HG03159 (cell line): ENCODE results near the gene CADPS2.
"Not testable (repeated sequence)": the region's sequence is repeated elsewhere in the genome, so short reads cannot be mapped to it uniquely, and the experiment has no call there.

Experiments
- ATAC-seq: cut with Tn5 transposase; IDR thresholded peaks from one replicate; pipeline ENCODE4 v1.9.1; 2021; ENCODE audit warnings: mild to moderate bottlenecking, moderate library complexity; ENCODE audit not compliant: unreplicated experiment

Gene CADPS2

DNA sequence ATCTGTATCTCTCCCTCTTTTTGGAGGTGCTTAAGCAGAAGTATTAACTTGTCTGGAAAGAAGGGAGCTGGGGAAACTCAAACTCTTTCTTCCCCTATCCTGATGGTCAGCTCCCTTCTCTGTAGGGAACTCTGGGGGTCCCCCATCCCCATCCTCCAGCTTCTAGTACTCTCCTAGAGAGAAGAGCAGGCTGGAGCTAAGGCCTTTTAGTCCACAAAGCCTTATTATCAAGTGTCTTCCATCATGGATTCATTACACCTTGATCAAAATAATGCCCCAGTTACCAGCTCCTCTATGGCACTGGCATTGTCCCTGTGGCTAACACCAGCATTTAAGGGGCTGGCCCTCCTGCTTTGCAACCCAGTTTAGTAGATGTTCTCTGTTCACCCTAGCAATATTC, 35.7 kb downstream of the CADPS2 start:
- ATAC-seq = no peak

DNA sequence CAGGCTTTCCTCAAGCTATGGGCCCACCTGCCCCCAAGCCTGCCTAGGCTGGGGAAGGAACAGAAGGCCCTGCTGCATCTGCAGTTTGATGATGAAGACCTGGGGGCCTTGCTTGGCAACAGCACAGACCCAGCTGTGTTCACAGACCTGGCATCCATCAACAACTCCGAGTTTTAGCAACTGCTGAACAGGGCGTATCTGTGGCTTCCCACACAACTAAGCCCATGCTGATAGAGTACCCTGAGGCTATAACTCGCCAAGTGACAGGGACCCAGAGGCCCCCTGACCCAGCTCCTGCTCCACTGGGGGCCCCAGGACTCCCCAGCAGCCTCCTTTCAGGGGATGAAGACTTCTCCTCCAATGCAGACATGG, 36.3 kb downstream of the CADPS2 start:
- no peak for ATAC-seq

DNA sequence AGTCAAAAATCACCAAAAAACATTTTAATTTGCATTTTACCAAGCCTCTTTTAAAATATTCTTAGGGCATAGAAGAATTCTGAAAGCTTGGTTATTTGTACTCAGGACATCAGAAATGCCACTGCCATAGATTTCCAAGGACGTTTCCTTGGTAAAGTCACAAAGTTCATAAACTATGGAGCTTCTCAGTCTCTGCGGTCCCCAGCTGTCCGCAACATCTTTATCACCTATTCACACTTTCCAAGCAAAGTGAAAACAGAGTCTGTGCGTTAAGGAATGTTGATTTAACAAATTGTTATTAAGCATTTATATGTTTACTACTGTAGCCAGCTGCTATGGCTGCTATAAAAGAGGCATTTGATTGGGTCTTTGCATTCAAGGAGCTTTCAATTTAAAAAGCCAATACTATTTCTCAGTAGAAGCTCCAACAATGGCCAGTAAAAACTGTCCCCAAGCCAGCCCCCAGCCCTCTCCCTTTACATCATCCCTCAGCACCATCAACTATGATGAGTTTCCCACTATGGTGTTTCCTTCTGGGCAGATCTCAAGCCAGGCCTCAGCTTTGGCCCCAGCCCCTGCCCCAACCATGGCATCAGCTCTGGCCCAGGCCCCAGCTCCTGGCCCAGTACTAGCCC, 36.8 kb downstream of the CADPS2 start:
- ATAC-seq = no peak

DNA sequence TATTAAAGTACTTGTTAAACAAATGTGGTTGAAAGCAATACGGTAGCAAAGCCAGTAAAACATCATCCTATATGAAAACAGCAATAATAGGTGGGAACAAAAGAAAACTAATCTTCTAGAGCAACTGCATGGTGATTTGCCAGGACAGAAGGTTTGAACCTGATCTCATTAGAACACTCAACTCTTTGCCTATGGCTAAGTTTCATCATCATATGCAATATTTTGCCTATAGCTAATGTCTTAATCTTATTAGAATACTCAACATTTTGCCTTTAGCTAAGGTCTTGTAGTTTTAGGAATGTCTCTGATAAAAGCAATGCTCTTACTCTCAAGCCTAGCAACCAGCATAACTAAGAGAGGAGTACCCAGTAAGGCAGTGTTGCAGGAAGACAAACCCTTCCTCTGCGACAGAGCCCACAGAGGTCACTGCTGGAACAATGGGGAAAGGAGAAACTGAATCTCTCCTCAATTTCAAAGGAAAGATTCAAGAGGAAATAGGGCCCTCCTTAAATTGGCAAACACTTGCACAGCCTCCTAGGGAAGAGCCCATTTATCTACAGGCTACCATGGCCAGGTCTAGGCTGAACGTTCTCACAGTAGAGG, 38.3 kb downstream of the CADPS2 start:
- ATAC-seq = no peak

DNA sequence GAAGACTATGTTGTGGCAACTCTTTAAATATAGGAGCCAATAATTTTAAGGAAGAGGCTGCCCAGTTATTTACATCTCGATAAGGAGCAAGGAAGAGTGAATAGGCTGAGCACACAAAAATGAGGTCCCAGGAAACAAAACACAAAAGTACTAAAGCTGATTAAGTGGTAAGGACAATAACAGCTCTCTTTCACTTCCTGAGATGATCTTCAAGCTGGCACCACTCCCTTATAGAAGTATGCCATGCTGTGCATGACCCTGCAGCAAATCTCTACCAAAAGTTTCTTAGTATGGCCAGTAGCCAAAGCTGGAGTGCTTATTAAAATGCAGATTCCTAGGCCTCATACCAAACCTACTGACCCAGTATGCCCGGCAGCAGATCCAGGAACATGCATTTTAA, 39.7 kb downstream of the CADPS2 start:
- no peak for ATAC-seq

DNA sequence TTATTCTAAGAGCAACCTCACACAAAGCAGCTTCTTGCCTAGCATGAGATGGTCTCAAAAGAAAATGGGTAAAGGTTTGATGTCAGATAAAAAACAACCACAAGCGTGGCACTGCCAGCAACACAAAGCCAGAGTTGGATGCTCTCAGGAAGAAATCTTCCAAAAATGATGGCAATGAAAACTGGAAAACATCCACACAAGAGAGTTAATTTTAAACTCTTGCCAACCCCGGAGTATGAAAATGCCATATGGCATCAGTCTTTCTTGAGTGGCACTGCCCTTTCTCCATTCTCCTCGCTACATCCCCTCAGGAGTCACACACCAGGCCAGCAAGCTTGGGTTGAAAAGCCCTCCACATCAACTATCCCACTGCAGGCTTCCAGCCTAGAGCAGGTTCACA, 41.0 kb downstream of the CADPS2 start:
- no peak for ATAC-seq

DNA sequence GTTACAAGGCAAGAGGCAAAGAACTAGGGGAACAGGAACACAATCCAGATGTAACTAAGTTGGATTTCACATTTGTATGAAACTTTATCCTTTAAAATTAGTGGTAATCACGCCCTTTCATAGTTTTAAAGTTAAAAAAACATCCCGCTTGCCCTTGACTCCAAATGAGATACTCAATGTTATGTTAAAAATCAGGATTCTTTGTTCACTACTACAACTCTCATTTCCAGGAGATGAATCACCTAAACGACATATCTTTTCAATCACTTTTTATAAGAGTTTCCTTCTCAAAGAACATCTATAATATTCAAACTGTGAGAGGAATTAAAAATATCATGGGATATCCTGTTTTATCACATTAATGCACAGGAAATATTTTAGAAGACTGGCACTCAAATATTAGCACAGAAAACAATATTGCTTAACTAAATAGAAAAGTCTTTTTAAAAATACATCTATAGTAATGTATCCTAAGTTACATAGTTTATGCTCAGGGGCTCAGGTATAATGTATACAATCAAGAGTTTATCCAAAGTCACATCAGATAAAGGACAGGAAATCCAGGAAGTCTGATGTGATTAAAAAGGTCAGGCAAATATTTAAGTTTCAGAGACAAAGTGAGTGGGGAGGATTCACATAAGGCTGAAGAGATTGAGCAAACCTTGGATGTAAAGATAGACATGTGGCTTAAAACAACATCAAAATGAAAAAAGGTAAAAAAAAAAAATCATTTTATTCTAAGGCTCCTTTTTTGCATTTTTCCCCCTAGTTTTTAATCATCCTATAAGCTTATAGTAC, 41.9 kb downstream of the CADPS2 start:
- ATAC-seq = no peak

- ATAC-seq = no peak
Measured at GRCh38 chr7:122842971-122843370, 43.3 kb downstream of the CADPS2 start.

DNA sequence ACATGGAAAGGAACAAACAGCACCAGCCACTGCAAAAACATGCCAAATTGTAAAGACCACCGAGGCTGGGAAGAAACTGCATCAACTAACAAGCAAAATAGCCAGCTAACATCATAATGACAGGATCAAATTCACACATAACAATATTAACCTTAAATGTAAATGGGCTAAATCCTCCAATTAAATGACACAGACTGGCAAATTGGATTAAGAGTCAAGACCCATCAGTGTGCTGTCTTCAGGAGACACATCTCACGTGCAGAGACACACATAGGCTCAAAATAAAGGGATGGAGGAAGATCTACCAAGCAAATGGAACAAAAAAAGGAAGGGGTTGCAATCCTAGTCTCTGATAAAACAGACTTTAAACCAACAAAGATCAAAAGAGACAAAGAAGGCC, 50.0 kb downstream of the CADPS2 start:
- ATAC-seq = not testable (repeated sequence)

DNA sequence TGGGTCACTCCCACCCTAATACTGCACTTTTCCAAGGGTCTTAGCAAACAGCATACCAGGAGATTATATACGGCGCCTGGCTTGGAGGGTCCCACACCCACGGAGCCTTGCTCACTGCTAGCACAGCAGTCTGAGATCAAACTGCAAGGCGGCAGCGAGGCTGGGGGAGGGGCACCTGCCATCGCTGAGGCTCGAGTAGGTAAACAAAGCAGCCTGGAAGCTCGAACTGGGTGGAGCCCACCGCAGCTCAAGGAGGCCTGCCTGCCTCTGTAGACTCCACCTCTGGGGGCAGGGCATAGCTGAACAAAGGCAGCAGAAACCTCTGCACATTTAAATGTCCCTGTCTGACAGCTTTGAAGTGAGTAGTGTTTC, 51.7 kb downstream of the CADPS2 start:
- ATAC-seq = not testable (repeated sequence)

- ATAC-seq = no peak
Measured at GRCh38 chr7:122833888-122834570, 52.2 kb downstream of the CADPS2 start.

DNA sequence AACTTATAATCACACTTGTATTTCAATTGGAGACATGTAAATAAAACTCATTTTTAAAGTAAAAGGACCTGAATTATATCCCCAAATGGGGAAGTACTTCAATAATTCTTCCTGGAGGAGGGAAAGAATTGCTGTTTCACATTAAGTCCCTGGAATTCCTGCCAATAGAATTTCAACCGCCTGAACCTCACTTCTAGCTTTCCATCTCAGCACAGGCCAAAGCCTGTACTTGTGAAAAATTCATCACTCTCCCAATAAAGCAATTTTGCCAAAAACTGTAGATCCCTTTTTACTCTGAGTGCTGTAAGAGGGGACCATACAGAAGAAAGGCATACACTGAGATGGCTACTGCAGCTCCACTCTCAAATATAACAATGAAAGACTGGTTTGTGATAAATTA, 54.8 kb downstream of the CADPS2 start:
- no peak for ATAC-seq

- ATAC-seq = no peak
Measured at GRCh38 chr7:122829962-122830361, 56.3 kb downstream of the CADPS2 start.

- ATAC-seq = no peak
Measured at GRCh38 chr7:122827763-122828162, 58.5 kb downstream of the CADPS2 start.

DNA sequence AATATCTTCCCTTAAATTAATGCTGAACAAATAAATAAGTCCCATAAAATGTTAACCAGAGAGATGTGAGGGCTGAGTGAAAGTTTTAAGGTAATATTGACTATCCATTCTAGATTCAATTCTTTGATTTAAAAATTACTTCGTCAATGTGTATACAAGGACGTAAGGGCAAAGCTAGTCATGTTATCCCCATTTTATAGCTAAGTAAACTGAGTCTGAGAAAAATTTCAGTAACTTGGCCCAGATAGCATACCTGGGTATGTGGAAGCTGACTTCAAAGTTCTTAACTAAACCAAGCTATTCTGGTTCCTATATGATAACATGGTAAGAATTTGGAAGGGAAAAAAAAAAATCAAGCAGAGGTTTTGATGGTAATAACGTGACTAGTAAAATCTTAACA, 72.4 kb downstream of the CADPS2 start:
- ATAC-seq = no peak

- ATAC-seq = no peak
Measured at GRCh38 chr7:122803851-122804250, 82.4 kb downstream of the CADPS2 start.

DNA sequence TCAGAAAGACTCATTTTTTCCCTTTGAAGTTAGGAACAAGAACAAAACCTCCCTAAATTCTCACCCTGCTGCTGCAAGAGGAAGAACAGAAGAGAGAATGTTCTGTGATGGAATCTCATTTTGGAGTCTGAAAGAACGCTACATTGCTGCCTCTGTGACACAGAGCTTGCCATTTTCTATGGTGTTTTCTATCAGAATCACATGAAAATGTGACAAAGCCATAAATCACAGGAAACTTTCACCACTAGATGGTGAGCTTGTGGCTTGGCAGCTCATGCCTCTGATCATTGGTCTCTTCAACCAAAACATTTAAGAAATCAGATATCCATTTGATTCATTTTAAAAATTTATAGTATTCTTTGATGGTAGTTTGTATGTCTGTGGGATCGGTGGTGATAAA, 82.9 kb downstream of the CADPS2 start:
- no peak for ATAC-seq

DNA sequence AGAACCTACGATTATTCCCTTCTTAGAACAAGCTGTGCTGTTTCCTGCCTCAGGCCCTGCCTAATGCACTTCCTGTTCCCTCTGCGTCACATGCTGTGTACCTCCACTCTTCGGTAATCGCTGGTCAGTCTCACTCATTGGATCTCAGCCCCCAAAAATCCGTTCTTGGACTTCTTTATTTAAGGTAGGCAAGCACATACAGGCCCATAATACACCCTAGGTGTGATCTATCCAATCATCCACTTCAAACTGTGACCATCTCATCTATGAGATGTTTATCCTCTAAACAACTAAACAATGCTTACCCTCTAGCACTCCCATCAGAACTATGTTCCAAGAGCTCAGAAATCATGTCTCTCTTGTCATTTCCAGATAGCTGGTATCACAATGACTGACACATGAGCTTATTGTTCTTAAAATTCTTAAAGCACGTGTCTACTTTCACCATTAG, 83.9 kb downstream of the CADPS2 start:
- ATAC-seq = peak; percentile 56

DNA sequence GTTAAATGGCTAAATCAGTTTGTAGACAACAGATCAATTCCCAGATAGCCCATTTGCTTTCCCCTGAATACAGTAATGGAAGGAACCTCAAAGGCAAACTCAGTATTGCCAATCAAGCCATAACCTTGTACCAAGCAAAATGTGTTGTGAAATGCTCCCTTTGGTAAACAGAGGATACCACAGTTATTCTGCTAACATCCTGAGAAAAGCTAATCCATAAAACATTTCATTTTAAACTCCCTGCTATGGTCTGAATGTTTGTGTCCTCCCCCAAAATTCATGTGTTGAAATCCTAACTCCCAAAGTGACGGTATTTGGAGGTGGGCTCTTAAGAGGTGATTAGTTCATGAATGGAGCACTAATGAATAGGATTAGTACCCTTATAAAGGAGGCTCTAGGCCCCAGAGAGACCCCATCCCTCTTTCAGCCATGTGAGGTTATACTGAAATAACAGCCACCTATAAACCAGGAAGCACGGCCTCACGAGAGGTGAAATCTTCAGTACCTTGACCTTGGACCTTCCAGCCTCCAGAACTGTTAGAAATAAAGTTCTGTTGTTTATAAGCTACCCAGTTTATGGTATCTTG, 94.2 kb downstream of the CADPS2 start:
- no peak for ATAC-seq

GRCh38 chr7:122790591-122790990, 95.7 kb downstream of the CADPS2 start:
- no peak for ATAC-seq

- no peak for ATAC-seq
Measured at GRCh38 chr7:122790132-122790531, 96.1 kb downstream of the CADPS2 start.
